GM19467 (cell line): ENCODE data around the gene GJB3.

Experiments used
- ATAC-seq: cut with Tn5 transposase; IDR thresholded peaks from one replicate; pipeline ENCODE4 v1.9.1; 2021; ENCODE audit warnings: mild to moderate bottlenecking, moderate library complexity; ENCODE audit not compliant: unreplicated experiment

Gene GJB3

DNA sequence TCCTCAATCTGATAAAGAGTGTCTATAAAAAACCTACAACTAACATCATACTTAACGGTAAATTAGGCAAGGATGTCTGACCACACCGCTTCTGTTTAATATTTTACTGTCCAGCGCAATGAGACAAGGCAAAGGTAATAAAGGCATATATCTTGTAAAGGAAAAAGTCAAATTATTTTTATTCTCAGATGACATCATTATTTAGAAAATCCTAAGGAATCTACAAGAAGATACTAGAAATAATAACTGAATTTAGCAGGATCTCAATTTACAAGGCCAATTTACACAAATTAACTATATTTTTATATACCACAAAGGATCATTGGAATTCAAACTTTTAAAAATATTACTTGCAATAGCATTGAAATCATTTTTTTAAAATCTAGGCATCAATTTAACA lies 41.2 kb downstream of the GJB3 start:
- ATAC-seq = no peak

DNA sequence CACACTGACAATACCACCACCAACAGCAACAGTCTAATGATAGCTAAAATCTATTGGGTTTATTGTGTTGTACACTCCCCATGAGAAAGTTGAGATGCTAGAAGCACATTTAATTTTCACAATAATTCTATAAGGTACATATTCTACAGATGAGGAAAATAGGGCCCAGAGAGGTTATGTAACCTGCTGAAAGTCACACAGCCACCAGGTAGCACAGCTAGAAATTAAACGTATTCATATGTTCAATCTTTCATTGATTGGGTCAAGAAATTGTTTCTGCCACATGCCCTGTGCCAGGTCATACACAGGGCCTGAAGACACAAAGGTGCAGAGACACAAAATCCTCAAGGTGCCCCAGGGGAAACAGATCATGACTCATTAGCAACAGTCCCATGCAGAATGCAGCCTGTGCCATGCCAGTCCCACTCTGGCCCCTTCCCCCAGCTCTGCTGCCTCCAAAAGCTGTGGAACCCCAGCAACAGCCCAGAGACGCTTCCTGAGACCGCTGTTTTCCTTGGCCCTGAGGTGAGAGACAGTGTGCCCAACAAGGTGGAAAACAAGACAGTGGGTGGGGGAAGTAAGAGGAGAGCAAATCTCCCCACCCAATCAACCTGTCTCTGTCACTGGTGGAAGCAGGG lies 43.9 kb downstream of the GJB3 start:
- no peak for ATAC-seq

DNA sequence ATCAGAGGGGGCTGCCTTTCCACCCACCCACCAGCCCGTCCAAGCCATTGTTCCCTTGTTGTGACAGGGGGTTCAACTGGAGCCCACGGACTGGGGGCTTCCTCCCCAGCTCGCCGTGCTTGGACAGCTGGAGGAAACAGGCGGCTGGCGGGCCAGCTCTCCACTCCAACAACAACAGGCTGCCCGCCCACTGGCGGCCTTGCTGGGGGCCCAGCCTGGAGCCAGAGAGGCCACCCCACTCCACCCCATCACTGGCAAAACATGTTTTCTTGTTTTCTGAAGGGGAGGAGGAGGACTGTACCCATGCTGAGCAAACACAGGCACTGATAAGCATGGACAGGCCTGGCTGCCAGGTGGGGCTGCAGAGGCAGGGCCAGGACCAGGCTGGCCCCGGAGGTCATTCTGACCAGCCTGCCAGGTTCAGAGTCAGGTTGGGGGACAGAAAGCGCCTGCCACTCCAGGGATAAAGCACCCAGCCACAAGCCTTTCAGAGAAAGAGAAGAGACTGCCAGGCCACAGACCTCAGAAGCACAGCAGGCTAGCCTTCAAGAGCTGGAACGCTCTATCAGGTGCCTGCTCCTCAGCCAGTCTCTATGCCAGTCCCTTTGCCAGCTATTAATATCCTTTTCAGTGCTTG lies 44.6 kb downstream of the GJB3 start:
- no peak for ATAC-seq

DNA sequence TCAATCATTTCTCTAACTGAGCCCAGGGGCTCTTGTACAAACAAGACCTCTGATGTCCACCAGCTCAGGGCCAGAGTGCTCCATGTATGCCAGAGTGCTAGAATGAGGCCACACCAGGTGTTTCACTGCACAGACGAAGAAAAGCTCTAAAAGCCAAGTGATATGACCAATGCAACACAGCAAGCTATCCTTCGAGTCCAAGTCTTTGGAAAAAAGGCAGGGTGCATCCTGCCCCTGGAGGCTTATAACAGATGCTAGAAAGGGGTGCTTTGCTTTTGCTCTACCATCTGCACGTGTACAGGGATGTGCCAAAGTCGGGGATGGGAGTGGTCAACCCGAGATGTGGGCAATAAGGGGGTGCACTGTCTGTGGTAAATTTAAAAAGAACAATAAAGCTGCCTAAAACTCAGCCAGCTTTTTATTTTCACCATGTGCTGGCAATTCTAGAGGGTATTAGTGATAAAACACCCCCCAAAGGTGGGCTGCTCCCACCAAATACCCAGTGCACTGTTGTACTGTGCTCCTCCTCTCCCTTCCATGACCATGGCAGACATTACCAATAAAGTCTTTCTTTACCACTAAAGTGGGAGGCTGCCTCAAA lies 46.4 kb downstream of the GJB3 start:
- ATAC-seq = no peak

DNA sequence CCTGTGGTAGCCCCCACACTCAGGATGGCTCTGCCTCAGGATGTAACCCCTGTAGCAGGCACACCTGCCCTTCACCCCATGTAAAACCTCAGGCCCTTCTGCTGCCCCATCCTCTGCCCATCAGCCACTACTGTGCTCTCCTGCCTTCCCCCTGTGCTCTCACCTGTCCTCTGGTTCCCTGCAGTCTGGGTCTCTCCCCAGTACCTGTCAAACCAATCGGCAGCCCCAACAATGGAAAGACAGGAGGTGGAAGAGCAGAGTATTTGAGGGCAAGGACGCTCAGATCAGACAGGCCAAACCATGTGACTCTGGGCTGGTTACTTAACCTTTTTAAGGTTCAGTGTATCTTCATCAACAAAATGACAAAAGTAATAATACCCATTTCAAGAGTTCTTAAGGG lies 47.6 kb downstream of the GJB3 start:
- no peak for ATAC-seq

DNA sequence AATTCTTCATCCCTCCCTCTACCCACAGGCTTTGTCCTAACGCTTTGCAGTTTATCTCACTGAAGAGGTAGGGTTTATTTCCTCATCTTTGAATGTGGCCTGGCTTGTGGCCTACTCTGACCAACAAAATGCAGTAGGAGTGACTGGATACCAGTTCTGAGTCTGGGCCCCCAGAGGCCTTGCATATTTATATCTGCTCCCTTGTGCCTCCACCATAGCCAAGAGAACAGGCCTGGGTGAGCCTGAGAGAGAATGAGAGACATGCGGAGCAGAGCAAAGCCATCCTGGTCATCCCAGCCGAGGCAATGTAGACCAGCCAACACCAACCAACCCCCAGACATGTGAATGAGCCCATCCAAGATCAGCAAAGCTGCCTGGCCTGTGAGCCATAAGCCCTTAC lies 48.2 kb downstream of the GJB3 start:
- no peak for ATAC-seq

DNA sequence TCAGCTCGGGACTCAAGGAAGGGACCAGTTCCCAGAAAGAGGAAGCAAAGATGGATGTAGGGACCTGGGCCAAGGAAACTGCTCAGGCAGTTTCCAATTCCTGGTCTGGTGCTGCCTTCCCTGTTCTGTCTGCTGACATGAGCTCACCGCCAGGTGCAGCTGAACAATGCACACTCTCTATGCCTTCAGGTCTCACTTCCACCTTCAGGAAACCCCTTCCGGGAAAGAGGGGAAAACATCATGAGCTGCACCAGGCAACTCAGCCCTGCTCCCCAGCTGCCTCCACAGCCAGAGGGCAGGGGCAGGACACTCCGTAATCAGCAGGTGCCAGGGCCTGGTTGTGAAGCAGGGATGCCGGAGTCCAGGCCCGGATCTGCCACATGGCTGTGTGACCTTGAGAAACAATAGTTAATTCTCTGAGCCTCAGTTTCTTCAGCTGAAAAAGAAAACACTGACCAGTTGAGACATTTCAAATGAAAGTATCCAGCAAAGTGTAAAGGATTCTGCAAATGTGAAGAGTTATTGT lies 50.8 kb downstream of the GJB3 start:
- no peak for ATAC-seq

DNA sequence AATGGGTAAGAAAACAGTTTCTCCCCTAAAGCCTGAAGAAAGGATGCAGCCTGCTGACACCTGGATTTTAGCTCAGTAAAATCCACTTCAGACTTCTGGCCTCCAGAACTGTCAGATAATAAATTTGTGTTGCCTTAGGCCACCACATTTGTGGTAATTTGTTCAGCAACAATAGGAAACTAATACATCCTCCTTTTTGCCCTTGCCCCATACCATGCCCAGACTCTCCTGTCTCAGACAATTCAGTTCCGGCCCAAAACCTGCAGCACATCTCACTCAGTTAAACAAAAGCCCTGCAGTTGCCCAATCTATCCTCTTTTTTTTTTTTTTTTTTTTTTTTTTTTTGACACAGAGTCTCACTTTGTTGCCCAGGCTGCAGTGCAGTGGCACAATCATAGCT lies 52.7 kb downstream of the GJB3 start:
- ATAC-seq = no peak
